ENCODE results near the gene TIMP4. TPM values are rescaled to one million over a fixed set of nuclear protein-coding genes. Genes with fewer than 3 reads are reported as not detected.

The TIMP4 gene
- total RNA-seq, 1 experiment from 2014 or later, result 0.28 TPM

DNA sequence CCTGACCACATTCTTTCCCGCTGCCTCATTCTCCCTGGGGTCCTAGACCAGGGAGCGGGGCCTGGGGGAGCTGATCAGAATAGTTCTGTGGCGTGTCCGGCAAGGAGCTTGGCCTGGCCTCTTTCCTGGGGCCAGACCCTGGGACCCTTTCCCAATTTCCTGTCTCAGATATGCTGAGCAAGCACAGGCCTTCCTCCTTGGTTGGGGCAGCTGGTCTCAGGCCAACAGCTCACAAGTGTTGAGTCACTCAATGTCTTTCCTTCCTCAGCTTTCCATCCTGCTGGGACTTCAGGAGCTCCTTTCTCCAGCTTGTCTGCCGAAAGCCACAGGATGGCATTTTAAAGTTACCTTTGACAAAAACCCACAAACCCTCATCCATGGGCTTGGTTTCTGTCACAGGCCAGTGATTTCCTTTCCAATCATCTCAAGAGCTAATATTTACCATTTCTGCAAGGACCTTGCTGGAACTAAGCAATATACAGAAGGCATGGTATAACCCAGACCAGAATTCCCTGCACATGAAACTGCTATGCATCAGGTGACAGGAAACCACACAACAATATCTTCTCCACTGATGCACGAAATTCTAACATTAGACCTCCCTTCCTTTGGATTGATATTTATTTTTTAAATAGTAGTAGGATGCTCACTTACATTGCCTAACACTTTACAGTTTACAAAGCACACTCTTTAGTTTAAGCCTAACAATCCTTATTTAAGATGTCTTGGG lies 19.5 kb upstream of the TIMP4 start:
- TF ChIP-seq, protein P1, sequence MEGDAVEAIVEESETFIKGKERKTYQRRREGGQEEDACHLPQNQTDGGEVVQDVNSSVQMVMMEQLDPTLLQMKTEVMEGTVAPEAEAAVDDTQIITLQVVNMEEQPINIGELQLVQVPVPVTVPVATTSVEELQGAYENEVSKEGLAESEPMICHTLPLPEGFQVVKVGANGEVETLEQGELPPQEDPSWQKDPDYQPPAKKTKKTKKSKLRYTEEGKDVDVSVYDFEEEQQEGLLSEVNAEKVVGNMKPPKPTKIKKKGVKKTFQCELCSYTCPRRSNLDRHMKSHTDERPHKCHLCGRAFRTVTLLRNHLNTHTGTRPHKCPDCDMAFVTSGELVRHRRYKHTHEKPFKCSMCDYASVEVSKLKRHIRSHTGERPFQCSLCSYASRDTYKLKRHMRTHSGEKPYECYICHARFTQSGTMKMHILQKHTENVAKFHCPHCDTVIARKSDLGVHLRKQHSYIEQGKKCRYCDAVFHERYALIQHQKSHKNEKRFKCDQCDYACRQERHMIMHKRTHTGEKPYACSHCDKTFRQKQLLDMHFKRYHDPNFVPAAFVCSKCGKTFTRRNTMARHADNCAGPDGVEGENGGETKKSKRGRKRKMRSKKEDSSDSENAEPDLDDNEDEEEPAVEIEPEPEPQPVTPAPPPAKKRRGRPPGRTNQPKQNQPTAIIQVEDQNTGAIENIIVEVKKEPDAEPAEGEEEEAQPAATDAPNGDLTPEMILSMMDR (IDR thresholded peaks at IDR 0.05; ENCODE audit: unreplicated experiment), result no peak
- DNase-seq, result no peak
- H3K4me3 Mint-ChIP-seq (ENCODE audit: low read depth, unreplicated experiment), result no peak overlapping the region
- no peaks in the 10 kb centered on the region for H3K36me3 Mint-ChIP-seq (ENCODE audit: insufficient read depth, unreplicated experiment)
- H3K27ac Mint-ChIP-seq (ENCODE audit: unreplicated experiment), result no peak overlapping the region
- CTCF ChIA-PET, result interaction anchor here (0.6 to 2.0 kb wide), 5 partner anchors 9 to 302 kb away, joined by 3 to 6 read pairs (median 6); no protein-coding TSS in a partner anchor
- H3K27me3 Mint-ChIP-seq (ENCODE audit: unreplicated experiment), result no peaks in the 10 kb centered on the region
- no TSS peak for BruUV-seq (replicated peaks)
- peaks cover 5% of the 10 kb centered on the region for H3K9me3 Mint-ChIP-seq (ENCODE audit: low read depth, unreplicated experiment)
- intact Hi-C loops (cut with micrococcal nuclease; ENCODE audit: unreplicated experiment), result loop anchor here (5.0 kb wide), 1 partner anchor 299 kb away; no protein-coding TSS in a partner anchor
- peaks cover 18% of the 10 kb centered on the region for H3K4me1 Mint-ChIP-seq (ENCODE audit: low read depth, unreplicated experiment)

DNA sequence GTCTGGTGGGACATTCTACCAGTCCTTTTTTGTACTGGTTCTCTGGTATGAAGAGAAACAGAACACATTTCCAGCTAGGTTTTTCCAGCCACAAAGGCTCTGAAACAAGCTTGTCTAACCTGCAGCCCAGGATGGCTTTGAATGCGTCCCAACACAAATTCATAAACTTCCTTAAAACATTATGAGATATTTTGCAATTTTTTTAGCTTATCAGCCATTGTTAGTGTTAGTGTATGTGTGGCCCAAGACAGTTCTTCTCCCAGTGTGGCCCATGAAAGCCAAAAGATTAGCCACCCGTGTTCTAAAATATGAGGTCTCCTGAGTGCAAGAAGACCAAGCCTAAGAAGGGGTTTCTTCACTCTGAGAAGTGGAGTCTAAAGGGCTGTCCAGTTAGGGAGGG lies 18.4 kb upstream of the TIMP4 start:
- H3K27me3 Mint-ChIP-seq (ENCODE audit: unreplicated experiment), result no peaks in the 10 kb centered on the region
- DNase-seq, result no peak
- intact Hi-C loops (cut with micrococcal nuclease; ENCODE audit: unreplicated experiment), result loop anchor here (5.0 kb wide), 1 partner anchor 300 kb away; no protein-coding TSS in a partner anchor
- peaks cover 8% of the 10 kb centered on the region for H3K9me3 Mint-ChIP-seq (ENCODE audit: low read depth, unreplicated experiment)
- no TSS peak for BruUV-seq (replicated peaks)
- no peak overlapping the region for H3K27ac Mint-ChIP-seq (ENCODE audit: unreplicated experiment)
- TF ChIP-seq, protein P1 (IDR thresholded peaks at IDR 0.05; ENCODE audit: unreplicated experiment), result no peak
- CTCF ChIA-PET, result interaction anchor here (0.6 to 2.0 kb wide), 5 partner anchors 10 to 303 kb away, joined by 3 to 6 read pairs (median 5); no protein-coding TSS in a partner anchor
- H3K4me3 Mint-ChIP-seq (ENCODE audit: low read depth, unreplicated experiment), result no peak overlapping the region
- no peaks in the 10 kb centered on the region for H3K36me3 Mint-ChIP-seq (ENCODE audit: insufficient read depth, unreplicated experiment)
- peaks cover 18% of the 10 kb centered on the region for H3K4me1 Mint-ChIP-seq (ENCODE audit: low read depth, unreplicated experiment)

DNA sequence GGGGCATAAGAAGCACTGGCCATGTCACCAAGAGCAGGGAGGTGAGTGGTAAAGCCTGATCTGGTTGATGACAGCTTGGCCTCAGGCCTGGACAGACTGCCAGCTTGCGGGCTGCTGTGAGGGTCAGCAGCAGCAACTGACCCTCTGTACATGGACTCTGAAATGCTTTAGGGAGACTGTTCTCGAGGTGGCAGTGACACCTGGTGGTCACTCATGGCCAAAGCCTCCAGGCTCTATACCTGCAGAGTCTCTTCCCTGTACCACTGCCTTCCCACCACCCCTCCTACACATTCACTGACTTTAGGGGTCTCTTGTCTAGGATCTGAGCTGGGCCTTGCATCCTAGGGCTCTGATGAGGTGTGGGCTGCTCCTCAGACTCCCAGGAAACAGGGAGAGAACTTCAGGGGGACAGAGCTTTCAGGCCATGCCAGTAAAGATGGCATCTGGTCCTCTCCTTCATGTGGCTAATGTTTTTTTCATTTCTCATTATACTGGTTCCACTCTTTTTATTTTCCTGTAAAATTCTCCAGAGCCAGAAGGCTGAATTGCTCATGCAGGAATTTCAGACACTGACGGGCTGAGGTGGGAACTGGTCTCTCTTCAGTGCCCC lies 17.2 kb upstream of the TIMP4 start:
- TF ChIP-seq, protein P1 (IDR thresholded peaks at IDR 0.05; ENCODE audit: unreplicated experiment), result peak; percentile 61
- Mint-ChIP-seq H3K36me3 (ENCODE audit: insufficient read depth, unreplicated experiment) (no peaks in the 10 kb centered on the region), H3K27me3 (ENCODE audit: unreplicated experiment) (no peaks in the 10 kb centered on the region), H3K9me3 (ENCODE audit: low read depth, unreplicated experiment) (peaks cover 6% of the 10 kb centered on the region), H3K4me1 (ENCODE audit: low read depth, unreplicated experiment) (peaks cover 18% of the 10 kb centered on the region), H3K4me3 (ENCODE audit: low read depth, unreplicated experiment) (no peak overlapping the region), H3K27ac (ENCODE audit: unreplicated experiment) (no peak overlapping the region)
- no TSS peak for BruUV-seq (replicated peaks)
- DNase-seq, result peak; percentile 77
- intact Hi-C loops (cut with micrococcal nuclease; ENCODE audit: unreplicated experiment), result loop anchor here (1.0 to 5.0 kb wide), 3 partner anchors 37 to 301 kb away; no protein-coding TSS in a partner anchor
- CTCF ChIA-PET, result interaction anchor here (0.9 to 1.9 kb wide), 6 partner anchors 12 to 304 kb away, joined by 3 to 12 read pairs (median 4); no protein-coding TSS in a partner anchor

DNA sequence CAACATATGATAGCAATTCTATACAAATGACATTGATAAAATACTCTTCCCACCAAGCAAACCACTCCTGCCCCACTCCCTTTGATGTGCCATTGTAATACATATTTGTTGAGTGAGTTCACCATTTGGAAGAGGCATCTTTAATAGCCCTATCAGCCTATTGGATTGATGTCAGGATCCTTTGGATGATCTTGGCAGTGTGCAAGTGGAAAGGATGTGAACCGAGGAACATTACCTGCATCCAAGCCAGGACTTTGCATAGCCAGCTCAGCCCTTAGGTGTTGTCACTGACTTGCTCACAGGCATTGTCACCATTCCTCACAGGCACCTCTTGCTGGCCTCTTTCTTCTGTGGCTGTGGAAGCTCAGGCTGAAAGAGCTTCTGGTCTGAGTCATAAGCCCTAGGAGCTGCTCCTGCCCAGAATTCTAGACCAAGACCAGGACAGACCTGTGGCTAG lies 16.5 kb upstream of the TIMP4 start:
- intact Hi-C loops (cut with micrococcal nuclease; ENCODE audit: unreplicated experiment), result loop anchor here (5.0 kb wide), 1 partner anchor 302 kb away; no protein-coding TSS in a partner anchor
- H3K4me3 Mint-ChIP-seq (ENCODE audit: low read depth, unreplicated experiment), result no peak overlapping the region
- CTCF ChIA-PET, result interaction anchor here (0.9 to 1.9 kb wide), 3 partner anchors 19 to 40 kb away, joined by 4 to 12 read pairs (median 8); no protein-coding TSS in a partner anchor
- peaks cover 13% of the 10 kb centered on the region for H3K4me1 Mint-ChIP-seq (ENCODE audit: low read depth, unreplicated experiment)
- no peaks in the 10 kb centered on the region for H3K36me3 Mint-ChIP-seq (ENCODE audit: insufficient read depth, unreplicated experiment)
- TF ChIP-seq, protein P1 (IDR thresholded peaks at IDR 0.05; ENCODE audit: unreplicated experiment), result no peak
- BruUV-seq (replicated peaks), result no TSS peak
- no peak for DNase-seq
- H3K27me3 Mint-ChIP-seq (ENCODE audit: unreplicated experiment), result no peaks in the 10 kb centered on the region
- peaks cover 6% of the 10 kb centered on the region for H3K9me3 Mint-ChIP-seq (ENCODE audit: low read depth, unreplicated experiment)
- no peak overlapping the region for H3K27ac Mint-ChIP-seq (ENCODE audit: unreplicated experiment)

All from Calu3 (cell line).